ENCODE measurements around the gene NPM1.

NPM1 gene

DNA sequence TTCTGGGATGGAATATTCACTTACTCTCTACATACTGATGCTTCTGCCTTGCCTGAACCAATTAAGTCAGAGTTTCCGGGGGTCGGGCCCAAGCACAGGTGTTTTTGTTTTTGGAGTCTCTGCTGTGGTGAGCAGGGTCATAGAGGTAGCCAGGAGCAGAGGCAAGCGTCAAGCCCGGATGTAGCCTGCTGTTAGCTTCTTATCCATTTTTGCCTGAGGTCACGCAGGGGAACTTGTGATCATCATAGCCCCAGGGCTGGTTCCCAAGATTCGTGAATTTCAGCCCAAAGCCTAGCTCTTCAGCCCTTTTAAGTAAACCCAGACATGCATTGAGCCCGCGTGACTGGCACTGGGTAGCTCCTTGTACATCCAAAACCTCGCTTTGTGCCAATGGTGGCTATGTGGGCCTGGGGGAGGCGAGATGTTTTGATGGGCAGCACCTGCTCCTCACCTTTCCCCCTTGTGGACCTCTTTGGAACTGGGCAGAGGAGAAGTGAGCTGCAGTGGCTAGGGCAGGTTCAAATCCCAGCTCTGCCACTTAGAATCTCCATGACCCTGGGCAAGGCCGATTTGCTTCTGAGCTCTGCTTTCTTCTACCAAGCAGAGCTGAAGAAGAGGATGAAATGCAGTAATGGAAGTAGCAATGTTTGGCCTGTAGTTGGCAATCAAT lies 65.5 kb downstream of the NPM1 start:
- DNase-seq, result no peak

DNA sequence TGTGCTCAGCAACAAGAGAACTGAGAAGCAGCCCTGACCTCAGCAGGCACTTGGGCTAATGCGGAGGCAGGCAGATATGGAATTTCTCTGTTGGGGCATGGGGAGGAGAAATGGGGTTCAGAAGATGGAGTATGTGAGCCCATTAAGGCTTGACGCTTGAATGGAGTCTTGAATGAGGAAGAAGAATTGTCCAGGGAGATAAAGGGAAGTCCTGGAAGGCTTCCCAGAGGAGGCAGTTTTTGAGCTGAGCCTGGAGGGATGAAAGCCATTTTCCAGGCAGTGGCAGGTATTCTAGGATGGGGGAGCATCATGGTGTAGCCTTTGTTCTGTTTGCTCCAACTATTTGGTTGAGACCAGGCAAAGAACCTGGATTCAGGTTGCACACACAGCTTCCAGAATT lies 66.3 kb downstream of the NPM1 start:
- DNase-seq, result no peak

DNA sequence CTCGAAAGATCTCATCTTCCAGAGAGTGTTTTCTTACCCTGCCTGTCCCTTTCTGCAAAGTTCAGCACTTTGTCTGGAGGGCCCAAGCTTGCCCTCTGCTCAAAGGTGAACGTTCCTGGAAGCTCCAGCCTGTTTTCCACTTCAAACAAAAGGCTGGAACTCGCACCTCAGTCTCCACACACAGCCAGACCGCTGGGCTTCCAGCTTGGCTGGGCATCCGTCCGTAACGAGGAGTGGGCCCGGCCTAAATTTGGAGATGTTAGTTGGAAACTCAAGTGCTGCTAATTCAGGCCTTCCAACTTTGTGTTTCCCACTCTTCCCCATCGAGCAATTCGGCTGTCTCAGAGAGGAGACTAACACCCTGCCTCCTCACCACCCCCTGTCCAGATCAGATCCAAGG lies 66.9 kb downstream of the NPM1 start:
- no peak for DNase-seq

DNA sequence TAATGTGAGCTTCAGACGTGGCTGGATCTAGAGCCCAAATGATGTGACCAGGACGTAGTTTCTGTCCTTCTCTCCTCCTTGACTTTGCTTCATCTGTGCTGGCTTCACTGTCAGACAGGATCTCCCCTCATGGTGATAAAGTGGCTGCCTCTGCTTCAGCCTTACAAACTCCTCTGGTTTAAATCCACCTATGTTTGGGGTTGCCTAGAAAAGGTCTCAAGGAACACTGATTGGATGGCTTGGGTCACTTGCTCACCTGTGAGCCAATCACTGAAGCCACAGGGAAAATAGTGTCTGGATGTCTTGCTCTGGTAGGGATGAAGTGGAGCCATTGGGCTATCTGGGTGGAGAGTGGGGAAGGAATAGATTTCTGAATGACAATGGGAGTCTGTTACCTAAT lies 67.9 kb downstream of the NPM1 start:
- DNase-seq, result no peak

DNA sequence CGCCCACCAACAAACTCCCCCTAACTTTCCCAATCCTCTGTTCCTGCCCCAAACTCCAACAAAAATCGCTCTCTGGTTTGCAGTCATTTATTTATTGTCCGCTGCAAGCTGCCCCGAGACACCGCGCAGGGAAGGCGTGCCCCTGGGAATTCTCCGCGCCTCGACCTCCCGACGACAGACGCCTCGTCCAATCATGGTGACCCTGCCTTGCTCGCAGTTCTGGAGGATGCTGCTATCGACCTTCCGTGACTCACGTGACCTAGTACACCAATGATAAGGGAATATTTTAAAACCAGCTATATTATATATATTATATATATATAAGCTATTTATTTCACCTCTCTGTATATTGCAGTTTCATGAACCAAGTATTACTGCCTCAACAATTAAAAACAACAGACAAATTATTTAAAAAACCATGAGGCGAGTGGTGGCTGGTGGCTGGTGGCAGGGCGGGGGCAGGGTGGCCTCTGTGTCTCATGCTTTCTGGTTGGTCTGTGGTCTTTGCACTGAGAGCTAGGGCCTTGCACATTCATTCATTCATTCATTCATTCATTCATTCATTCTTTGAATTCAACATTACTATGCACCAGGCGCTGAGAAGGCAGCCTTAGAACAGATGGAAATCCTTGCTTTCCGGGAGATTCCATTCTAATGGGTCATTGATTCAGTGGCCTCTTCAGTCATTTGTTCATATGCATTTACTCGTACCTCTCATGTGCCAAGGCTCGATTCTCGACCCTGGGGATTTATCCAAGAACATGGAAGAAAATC lies 69.7 kb downstream of the NPM1 start:
- no peak for DNase-seq

DNA sequence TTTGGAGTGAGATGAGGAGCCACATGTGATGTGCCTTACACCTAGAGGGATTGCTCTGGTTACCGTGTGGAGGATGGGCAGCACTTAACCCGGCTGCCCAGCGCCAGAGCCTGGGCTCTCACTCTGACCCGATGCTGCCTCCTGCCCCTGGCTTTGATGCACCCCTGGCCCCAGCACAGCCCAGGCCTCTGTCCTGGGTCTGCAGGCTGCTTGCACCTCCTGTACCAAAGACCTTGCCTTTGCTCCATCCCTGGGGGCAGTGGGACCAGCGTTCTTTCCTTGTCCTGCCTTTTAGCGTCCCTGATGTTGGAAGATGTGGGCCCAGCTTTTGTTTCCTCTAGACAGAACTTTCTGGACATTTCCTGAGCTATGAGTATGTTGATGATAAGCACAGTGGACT lies 72.2 kb downstream of the NPM1 start:
- DNase-seq, result no peak

Data from activated CD4-positive, alpha-beta T cell treated with anti-CD3 and anti-CD28 coated beads, Interleukin-2, amount 50 U/mL, for 48 hours (primary cell).